GM20000 (cell line): Measurements from ENCODE around the gene RER1.

Experiments used
- DNase-seq: peaks from one replicate; pipeline ENCODE4 v3.0.0; 2012; ENCODE audit warnings: low spot score
- CTCF ChIP-seq: IDR thresholded peaks from 2 replicates; pipeline ENCODE4 v1.5.1; 2012; ENCODE audit warnings: mild to moderate bottlenecking, control low read depth; ENCODE audit errors: extremely low read depth, missing control alignments

RER1 gene, protein sequence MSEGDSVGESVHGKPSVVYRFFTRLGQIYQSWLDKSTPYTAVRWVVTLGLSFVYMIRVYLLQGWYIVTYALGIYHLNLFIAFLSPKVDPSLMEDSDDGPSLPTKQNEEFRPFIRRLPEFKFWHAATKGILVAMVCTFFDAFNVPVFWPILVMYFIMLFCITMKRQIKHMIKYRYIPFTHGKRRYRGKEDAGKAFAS

DNA sequence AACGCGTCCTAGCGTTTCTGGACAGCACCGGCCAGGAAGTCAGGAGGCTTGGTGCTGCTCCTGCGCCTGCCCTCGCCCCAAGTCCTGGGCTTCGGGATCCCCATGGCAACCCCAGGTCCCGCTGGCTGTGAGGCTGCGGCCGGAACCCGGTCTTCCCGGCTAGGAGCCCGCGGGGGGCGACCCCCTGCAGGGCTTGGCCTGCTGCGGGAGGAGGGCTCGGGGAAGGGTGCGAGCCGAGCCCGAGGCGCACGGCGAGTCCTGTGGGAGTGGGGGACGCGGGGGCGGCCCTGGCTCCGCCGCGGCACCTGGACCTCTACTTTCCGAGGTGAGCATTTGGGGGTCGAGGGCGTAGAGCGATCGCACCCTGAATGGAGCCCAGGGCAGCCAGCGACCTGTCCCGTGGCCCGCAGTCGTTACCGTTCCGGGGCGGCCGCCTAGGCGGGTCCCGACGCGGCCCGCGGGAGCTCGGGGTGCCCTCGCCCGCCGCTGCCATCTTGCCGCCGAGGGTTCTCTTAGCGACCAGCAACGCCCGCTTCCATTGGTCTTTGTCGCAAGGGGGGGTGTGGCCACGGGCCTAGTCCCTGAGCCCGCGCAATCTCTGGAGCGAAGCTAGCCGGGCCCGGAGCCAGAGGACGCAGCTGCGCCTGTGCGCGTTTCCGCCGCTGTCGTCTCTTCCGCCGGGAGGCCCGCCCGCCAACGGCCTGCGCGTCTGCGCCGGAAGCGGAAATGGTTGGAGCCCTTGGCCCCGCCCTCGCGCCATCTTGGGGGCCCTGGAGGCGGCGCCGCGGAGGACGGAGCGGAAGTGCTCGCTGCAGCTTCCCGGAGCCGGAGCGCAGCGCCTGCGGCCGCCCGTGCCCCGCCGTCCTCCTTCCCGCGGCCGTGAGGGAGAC lies at the start of gene RER1, which contains the start of gene MORN1:
Gene RER1, plus strand, starts transcription at position 801 of the 890 bp plus-strand sequence. CDS start 3,950 bp downstream, outside the sequence.
Gene MORN1, minus strand, starts transcription at position 514 of the 890 bp plus-strand sequence. Its CDS starts 21 bp downstream, at position 493.
- no peak for TF ChIP-seq CTCF
- peak; percentile 100 for DNase-seq

GRCh38 chr1:2342384-2343022 lies 49.1 kb upstream of the RER1 start:
- TF ChIP-seq CTCF = no peak
- no peak for DNase-seq

DNA sequence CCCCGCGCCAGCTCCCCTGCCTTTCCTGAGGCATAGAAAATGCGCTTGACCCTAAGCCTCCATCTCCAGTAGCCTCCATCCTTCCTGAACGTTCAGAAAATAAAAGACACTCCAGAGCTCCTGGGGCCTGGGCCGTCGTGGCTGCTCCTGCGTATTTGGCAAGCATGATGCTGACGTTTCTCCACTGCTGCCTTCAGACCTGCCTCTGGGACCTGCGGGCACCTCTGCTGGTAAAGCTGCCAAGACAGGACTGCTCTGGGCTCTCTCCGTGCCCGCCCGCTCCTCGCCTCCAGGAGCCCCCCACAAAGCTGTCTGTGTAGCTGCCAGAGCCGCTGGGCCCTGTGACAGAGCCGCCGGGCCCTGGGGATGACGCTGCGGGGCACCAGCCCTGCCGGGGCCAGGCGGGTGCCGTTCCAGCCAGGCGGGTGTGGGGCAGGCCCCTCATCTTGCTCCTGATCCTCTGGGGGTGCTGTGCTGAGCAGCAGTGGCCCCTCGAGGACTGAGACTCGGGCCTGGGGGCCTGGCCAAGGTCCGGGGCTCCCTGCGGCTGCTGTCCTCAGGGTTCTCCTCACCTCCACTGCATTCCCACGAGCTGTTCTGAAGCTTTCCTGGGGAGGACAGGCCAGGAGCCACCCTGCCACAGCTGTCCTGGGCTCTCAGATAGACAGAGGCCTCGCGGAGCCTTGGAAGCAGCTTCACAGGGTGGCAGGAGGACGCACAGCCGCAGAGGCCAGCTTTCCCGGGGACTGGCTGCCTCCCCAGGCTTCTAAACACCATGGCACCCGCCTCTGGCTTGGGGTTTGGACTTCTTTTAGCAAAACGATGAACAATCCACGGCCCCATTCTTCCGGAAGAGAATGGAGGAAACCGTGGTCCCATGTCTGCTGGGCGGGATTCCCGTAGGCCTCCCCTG lies 48.4 kb upstream of the RER1 start:
- TF ChIP-seq CTCF = no peak
- DNase-seq = no peak

DNA sequence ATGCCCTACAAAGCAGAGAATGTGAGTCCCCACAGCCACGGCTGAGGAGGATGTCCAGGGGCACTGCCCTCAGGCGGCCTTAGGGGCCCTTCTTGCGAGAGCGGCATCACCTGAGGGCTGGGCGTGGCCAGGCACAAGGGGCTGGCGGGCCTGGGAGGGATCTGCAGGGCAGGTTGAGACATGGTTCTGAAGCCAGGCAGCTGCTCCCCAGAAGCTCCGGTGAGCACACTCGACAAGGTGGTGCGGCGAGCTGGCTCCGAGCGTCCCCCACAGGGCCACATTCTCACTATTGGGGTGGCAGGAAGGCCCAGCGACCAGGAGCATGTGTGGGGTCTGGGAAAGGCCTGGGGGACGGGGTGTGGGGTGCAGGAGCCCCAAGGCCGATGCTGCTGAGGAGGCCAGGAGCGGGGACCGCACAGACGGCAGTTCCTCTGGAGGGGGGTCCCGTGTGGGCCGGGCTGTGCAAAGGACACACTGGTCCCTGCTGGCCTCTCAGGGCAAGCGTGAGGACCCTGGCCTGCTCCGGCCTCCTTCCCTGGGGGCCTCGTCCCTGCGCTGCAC lies 47.4 kb upstream of the RER1 start:
- TF ChIP-seq CTCF = no peak

GRCh38 chr1:2344744-2345296 lies 46.8 kb upstream of the RER1 start:
- no peak for DNase-seq
- TF ChIP-seq CTCF = no peak

More for the DNA sequence above, 47.4 kb upstream of the RER1 start:
- DNase-seq = no peak

DNA sequence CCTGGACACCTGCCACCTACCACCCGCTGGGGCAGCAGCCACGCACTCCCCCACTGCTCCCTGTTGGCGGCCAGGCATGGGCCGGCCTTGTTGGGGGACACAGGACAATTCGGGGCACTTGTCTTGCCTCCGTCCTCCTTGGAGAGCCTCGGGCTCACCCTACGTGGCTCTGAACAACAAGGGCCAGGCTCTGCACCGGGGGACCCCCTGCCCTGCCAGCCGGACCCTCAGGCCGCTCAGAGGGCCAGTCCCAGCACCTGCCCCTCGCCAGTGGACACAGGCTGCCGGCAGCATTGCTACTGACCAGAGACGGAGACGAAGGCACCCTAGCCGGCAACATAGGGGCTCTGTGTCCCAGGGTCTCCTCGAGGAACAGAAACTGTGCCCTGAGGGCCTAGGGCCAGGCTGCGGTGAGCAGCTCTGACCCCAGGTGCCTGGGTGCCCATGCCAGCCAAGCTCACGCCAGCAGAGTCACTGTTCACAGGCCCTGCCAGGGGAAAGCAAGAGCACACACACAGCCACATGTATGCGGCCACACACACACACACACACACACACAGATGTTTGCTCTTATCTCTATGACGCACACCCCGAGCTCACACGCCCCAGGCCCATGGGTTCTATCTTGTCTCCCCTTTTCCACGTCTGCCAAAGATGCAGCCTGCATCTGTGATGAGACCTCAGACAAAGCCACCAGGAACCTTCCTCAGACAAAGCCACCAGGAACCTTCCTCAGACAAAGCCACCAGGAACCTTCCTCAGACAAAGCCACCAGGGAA lies 46.2 kb upstream of the RER1 start:
- TF ChIP-seq CTCF = no peak
- DNase-seq = no peak
